ENCODE data around the gene SUSD1.

Gene SUSD1

DNA sequence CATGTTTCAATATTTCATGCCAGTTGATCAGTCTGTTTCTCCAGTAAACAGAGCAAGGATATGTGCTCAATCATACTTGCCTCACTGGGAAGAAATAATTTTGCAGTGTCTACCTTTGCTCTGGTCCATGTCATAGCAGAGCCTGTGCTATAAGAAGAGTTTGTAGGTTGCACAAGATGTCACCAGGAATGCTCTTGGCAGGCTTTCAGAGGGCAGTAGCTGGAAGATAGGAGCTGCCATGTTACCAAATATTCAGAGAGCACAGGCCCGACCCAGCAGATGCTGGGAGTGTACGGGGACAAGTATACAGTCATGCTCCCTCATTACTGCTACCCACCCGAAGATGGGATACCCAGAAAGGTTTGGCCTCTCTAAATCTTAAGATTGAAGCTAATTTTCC is 175.8 kb downstream of the SUSD1 start:
- TF ChIP-seq CTCF (IDR thresholded peaks at IDR 0.05; ENCODE audit: control insufficient read depth, insufficient read depth, low read depth, low read length, missing control alignments) = no peak
- H3K4me3 ChIP-seq (ENCODE audit: control insufficient read depth, low read depth, low read length) = no peak overlapping the region
- no peak for DNase-seq (ENCODE audit: low read depth)

GRCh38 chr9:111997831-111998230 is 177.3 kb downstream of the SUSD1 start:
- H3K4me3 ChIP-seq (ENCODE audit: control insufficient read depth, low read depth, low read length) = no peak overlapping the region

DNA sequence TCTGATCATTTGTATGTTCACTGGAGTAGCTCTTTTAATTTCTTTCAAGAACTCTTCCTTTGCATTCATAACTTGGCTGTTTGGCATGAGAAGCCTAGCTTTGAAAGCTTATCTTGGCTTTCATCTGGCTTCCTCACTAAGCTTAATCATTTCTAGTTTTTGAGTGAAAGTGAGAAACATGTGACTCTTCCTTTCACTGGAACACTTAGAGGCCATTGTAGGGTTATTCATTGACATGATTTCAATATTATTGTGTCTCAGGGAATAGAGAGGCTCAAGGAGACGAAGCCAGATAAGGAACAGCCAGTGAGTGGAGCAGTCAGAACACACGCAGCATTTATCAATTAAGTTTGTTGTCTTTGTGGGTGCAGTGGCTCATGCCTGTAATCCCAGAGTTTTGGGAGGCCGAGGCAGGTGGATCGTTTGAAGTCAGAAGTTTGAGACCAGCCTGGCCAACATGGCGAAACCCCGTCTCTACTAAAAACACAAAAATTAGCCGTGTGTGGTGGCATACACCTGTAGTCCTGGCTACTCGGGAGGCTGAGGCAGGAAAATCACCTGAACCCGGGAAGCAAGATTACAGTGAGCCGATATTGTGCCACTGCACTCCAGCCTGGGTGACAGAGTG is 180.2 kb downstream of the SUSD1 start:
- no peak for TF ChIP-seq CTCF (IDR thresholded peaks at IDR 0.05; ENCODE audit: control insufficient read depth, insufficient read depth, low read depth, low read length, missing control alignments)
- H3K4me3 ChIP-seq (ENCODE audit: control insufficient read depth, low read depth, low read length) = no peak overlapping the region
- DNase-seq (ENCODE audit: low read depth) = no peak

More at GRCh38 chr9:111997831-111998230, 177.3 kb downstream of the SUSD1 start:
- no peak for TF ChIP-seq CTCF (IDR thresholded peaks at IDR 0.05; ENCODE audit: control insufficient read depth, insufficient read depth, low read depth, low read length, missing control alignments)
- DNase-seq (ENCODE audit: low read depth) = no peak

GRCh38 chr9:111993319-111993718 is 181.8 kb downstream of the SUSD1 start:
- no peak for TF ChIP-seq CTCF (IDR thresholded peaks at IDR 0.05; ENCODE audit: control insufficient read depth, insufficient read depth, low read depth, low read length, missing control alignments)
- no peak overlapping the region for H3K4me3 ChIP-seq (ENCODE audit: control insufficient read depth, low read depth, low read length)
- no peak for DNase-seq (ENCODE audit: low read depth)

- no peak for TF ChIP-seq CTCF (IDR thresholded peaks at IDR 0.05; ENCODE audit: control insufficient read depth, insufficient read depth, low read depth, low read length, missing control alignments)
- DNase-seq (ENCODE audit: low read depth) = no peak
These were observed 182.6 kb downstream of the SUSD1 start for GRCh38 chr9:111992523-111992922.

DNA sequence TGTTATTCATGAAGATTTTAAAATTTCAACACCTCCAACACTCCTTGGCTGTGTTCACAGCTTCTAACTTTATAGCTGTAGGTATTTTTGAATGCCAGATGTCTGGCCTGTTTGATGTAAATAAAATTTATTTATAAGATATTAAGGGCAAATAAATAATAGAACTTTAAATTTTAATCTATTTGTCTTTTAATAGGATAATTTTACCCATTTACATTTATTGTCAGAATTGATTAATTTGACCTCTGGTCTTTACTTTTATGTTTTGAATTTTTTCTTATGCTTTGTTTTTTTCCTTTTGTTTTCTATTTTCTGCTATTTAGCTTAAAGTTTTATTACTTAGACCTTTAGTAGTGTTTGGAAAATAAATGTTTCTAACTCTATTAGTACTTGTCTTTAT is 183.9 kb downstream of the SUSD1 start:
- TF ChIP-seq CTCF (IDR thresholded peaks at IDR 0.05; ENCODE audit: control insufficient read depth, insufficient read depth, low read depth, low read length, missing control alignments) = no peak
- H3K4me3 ChIP-seq (ENCODE audit: control insufficient read depth, low read depth, low read length) = no peak overlapping the region
- no peak for DNase-seq (ENCODE audit: low read depth)

More at GRCh38 chr9:111992523-111992922, 182.6 kb downstream of the SUSD1 start:
- H3K4me3 ChIP-seq (ENCODE audit: control insufficient read depth, low read depth, low read length) = no peak overlapping the region
